H9 (cell line): ENCODE data around the gene RAB3C. TPM values are rescaled to one million over a fixed set of nuclear protein-coding genes. Genes with fewer than 3 reads are reported as not detected.

ENCODE experiments used
- DNase-seq: peaks from one replicate; pipeline ENCODE4 v3.0.0-alpha.2; 2017
- H2AFZ ChIP-seq: one replicate; pipeline ENCODE4 v1.6.1; 2013; ENCODE audit warnings: mild to moderate bottlenecking, low read length, control low read depth, moderate library complexity
- H2AK5ac ChIP-seq: 2 replicates; pipeline ENCODE4 v1.6.1; 2013; ENCODE audit warnings: low read length, control low read depth, mixed read lengths; ENCODE audit not compliant: insufficient read length
- H2BK120ac ChIP-seq: one replicate; pipeline ENCODE4 v1.6.1; 2013; ENCODE audit warnings: low read depth, mild to moderate bottlenecking, low read length, control low read depth, inconsistent platforms; ENCODE audit not compliant: poor library complexity, severe bottlenecking
- H2BK12ac ChIP-seq: 2 replicates; pipeline ENCODE4 v1.6.1; 2013; ENCODE audit warnings: low read length, control low read depth, mixed read lengths, low read depth; ENCODE audit not compliant: insufficient read length
- H2BK15ac ChIP-seq: 2 replicates; pipeline ENCODE4 v1.6.1; 2013; ENCODE audit warnings: low read depth, low read length, control low read depth
- H2BK20ac ChIP-seq: one replicate; pipeline ENCODE4 v1.6.1; 2013; ENCODE audit warnings: low read depth, mild to moderate bottlenecking, low read length, control low read depth, inconsistent platforms; ENCODE audit not compliant: poor library complexity, severe bottlenecking
- H2BK5ac ChIP-seq: 2 replicates; pipeline ENCODE4 v1.6.1; 2013; ENCODE audit warnings: low read length, control low read depth, mixed read lengths; ENCODE audit not compliant: insufficient read length
- H3K14ac ChIP-seq: 2 replicates; pipeline ENCODE4 v1.6.1; 2013; ENCODE audit warnings: low read length, control low read depth; ENCODE audit not compliant: insufficient read depth
- H3K18ac ChIP-seq: 2 replicates; pipeline ENCODE4 v1.6.1; 2013; ENCODE audit warnings: low read depth, mild to moderate bottlenecking, mixed read lengths, low read length, control low read depth; ENCODE audit not compliant: insufficient read length
- H3K23ac ChIP-seq: 2 replicates; pipeline ENCODE4 v1.6.1; 2013; ENCODE audit warnings: low read length, control low read depth, mixed read lengths, low read depth; ENCODE audit not compliant: insufficient read length
- H3K23me2 ChIP-seq: 2 replicates; pipeline ENCODE4 v1.6.1; 2013; ENCODE audit warnings: low read depth, mild to moderate bottlenecking, mixed read lengths, low read length, control low read depth; ENCODE audit not compliant: insufficient read length, poor library complexity, severe bottlenecking
- H3K27ac ChIP-seq: 2 replicates; pipeline ENCODE4 v1.5.1; 2013; ENCODE audit warnings: low read length, control low read depth, mixed read lengths, low read depth; ENCODE audit not compliant: insufficient read length
- H3K27me3 ChIP-seq: 2 replicates; pipeline ENCODE4 v1.6.1; 2013; ENCODE audit warnings: low read length, control low read depth, inconsistent platforms; ENCODE audit not compliant: insufficient read depth
- H3K4ac ChIP-seq: 2 replicates; pipeline ENCODE4 v1.6.1; 2013; ENCODE audit warnings: low read depth, mild to moderate bottlenecking, control low read depth, inconsistent platforms, low read length, moderate library complexity
- H3K4me1 ChIP-seq: 2 replicates; pipeline ENCODE4 v1.6.1; 2013; ENCODE audit warnings: low read length, control low read depth, inconsistent platforms; ENCODE audit not compliant: insufficient read depth
- H3K4me2 ChIP-seq: 2 replicates; pipeline ENCODE4 v1.6.1; 2013; ENCODE audit warnings: low read length, control low read depth, mixed read lengths; ENCODE audit not compliant: insufficient read length, insufficient read depth
- H3K56ac ChIP-seq: 2 replicates; pipeline ENCODE4 v1.6.1; 2013; ENCODE audit warnings: low read depth, mild to moderate bottlenecking, mixed read lengths, low read length, control low read depth; ENCODE audit not compliant: insufficient read length
- H3K79me1 ChIP-seq: 2 replicates; pipeline ENCODE4 v1.6.1; 2013; ENCODE audit warnings: low read depth, mild to moderate bottlenecking, moderate library complexity, low read length, control low read depth, inconsistent platforms; ENCODE audit not compliant: insufficient read depth, poor library complexity, severe bottlenecking
- H3K79me2 ChIP-seq: 2 replicates; pipeline ENCODE4 v1.6.1; 2013; ENCODE audit warnings: low read length, control low read depth, inconsistent platforms; ENCODE audit not compliant: insufficient read depth
- H3K9ac ChIP-seq: 2 replicates; pipeline ENCODE4 v1.6.1; 2013; ENCODE audit warnings: low read length, control low read depth, mixed read lengths; ENCODE audit not compliant: insufficient read length; ENCODE audit errors: extremely low read depth
- H3K9me3 ChIP-seq: one replicate; pipeline ENCODE4 v1.6.1; 2013; ENCODE audit warnings: low read depth, low read length, inconsistent platforms; ENCODE audit not compliant: control insufficient read depth
- H3T11ph ChIP-seq: one replicate; pipeline ENCODE4 v1.6.1; 2013; ENCODE audit warnings: mild to moderate bottlenecking, low read length, control low read depth, inconsistent platforms
- H4K20me1 ChIP-seq: one replicate; pipeline ENCODE4 v1.6.1; 2013; ENCODE audit not compliant: control insufficient read depth, insufficient read length, insufficient read depth
- H4K5ac ChIP-seq: 2 replicates; pipeline ENCODE4 v1.6.1; 2013; ENCODE audit warnings: low read depth, mild to moderate bottlenecking, mixed read lengths, low read length, control low read depth; ENCODE audit not compliant: insufficient read length
- H4K8ac ChIP-seq: replicated peaks from 2 replicates; pipeline ENCODE4 v1.6.1; 2013; ENCODE audit warnings: low read length, control low read depth, mixed read lengths, low read depth; ENCODE audit not compliant: insufficient read length
- H4K91ac ChIP-seq: 2 replicates; pipeline ENCODE4 v1.6.1; 2013; ENCODE audit warnings: low read depth, mild to moderate bottlenecking, moderate library complexity, mixed read lengths, low read length, control low read depth; ENCODE audit not compliant: insufficient read length
- H3K27ac Mint-ChIP-seq, 3 experiments: 2 replicates in 2 of 3; 3 replicates in 1 of 3; pipeline ENCODE4 v1.8.0; 2020 to 2021; ENCODE audit warnings: mixed read lengths in 3 of 3, mild to moderate bottlenecking in 1 of 3, moderate library complexity in 1 of 3
- H3K27me3 Mint-ChIP-seq: 2 replicates; pipeline ENCODE4 v1.8.0; 2021; ENCODE audit warnings: low read depth, mild to moderate bottlenecking, moderate library complexity, mixed read lengths
- H3K36me3 Mint-ChIP-seq, 3 experiments: 2 replicates in 2 of 3; 3 replicates in 1 of 3; pipeline ENCODE4 v1.8.0; 2020 to 2021; ENCODE audit warnings: low read depth in 3 of 3, mixed read lengths in 3 of 3; ENCODE audit not compliant: insufficient read depth in 1 of 3
- H3K4me1 Mint-ChIP-seq, 2 experiments: 2 replicates each; pipeline ENCODE4 v1.8.0; 2020; ENCODE audit warnings: mixed read lengths in 2 of 2
- H3K4me3 Mint-ChIP-seq, 2 experiments: 2 replicates in 1 of 2; 3 replicates in 1 of 2; pipeline ENCODE4 v1.8.0; 2020 to 2021; ENCODE audit warnings: mild to moderate bottlenecking in 2 of 2, mixed read lengths in 2 of 2, moderate library complexity in 1 of 2
- H3K9me3 Mint-ChIP-seq, 2 experiments: 2 replicates in 1 of 2; 3 replicates in 1 of 2; pipeline ENCODE4 v1.8.0; 2020; ENCODE audit warnings: mild to moderate bottlenecking in 2 of 2, mixed read lengths in 2 of 2, moderate library complexity in 1 of 2
- CTCF ChIP-seq: fragments of 200-600 bp; sonication (generic); conservative IDR thresholded peaks from 3 replicates; pipeline ENCODE4 v1.8.0; 2021; ENCODE audit warnings: antibody characterized with exemption, mild to moderate bottlenecking
- WGBS: extraction: QIAGEN DNeasy Blood & Tissue Kit; methylation state at CpG from one replicate; pipeline ENCODE4 v1.1.7; 2013; ENCODE audit warnings: missing lambda C conversion rate, low lambda C conversion rate, mixed read lengths; ENCODE audit not compliant: insufficient read length; ENCODE audit errors: extremely low coverage; 5-methylcytosine and 5-hydroxymethylcytosine counted together
- total RNA-seq: library from RNA; stranded (reverse); gene quantifications from 2 replicates; pipeline ENCODE4 v1.2.1, GENCODE V29; 2021

Gene RAB3C
- total RNA-seq, 1 experiment from 2014 or later: 16.3 TPM

- WGBS: no CpG with 5 or more reads among the region's 2 CpGs
- Histone ChIP-seq H3K9me3 (no peaks in the 10 kb centered on the region), H3K23me2 (no peaks in the 10 kb centered on the region), H3K4me1 (no peaks in the 10 kb centered on the region), H4K91ac (no peak overlapping the region), H4K8ac (no peak overlapping the region), H2AK5ac (no peak overlapping the region), H3K9ac (no peak overlapping the region), H3K4ac (no peak overlapping the region), H3K18ac (no peak overlapping the region), H3T11ph (no peak overlapping the region), H4K20me1 (no peaks in the 10 kb centered on the region), H2BK5ac (no peak overlapping the region), H2BK15ac (no peak overlapping the region), H3K23ac (no peak overlapping the region), H3K27me3 (no peaks in the 10 kb centered on the region), H3K79me2 (no peaks in the 10 kb centered on the region), H2BK12ac (no peak overlapping the region), H3K14ac (no peak overlapping the region), H3K4me2 (no peak overlapping the region), H4K5ac (no peak overlapping the region), H2BK20ac (no peak overlapping the region), H3K27ac (no peak overlapping the region), H3K79me1 (no peaks in the 10 kb centered on the region), H2AFZ (no peak overlapping the region), H3K56ac (no peak overlapping the region), H2BK120ac (no peak overlapping the region)
- H3K4me1 Mint-ChIP-seq: peaks cover 12 to 30% of the 10 kb centered on the region in 2 experiments
- no peak overlapping the region for H3K27ac Mint-ChIP-seq
- no peaks in the 10 kb centered on the region for H3K27me3 Mint-ChIP-seq
- no peak for TF ChIP-seq CTCF
- peaks cover 0 to 4% (median 2%) of the 10 kb centered on the region in 3 experiments; a peak in 3 of 7 replicates for H3K36me3 Mint-ChIP-seq
- H3K9me3 Mint-ChIP-seq: peaks cover 0 to 3% of the 10 kb centered on the region in 2 experiments; a peak in 1 of 5 replicates
- no peak overlapping the region for H3K4me3 Mint-ChIP-seq
- no peak for DNase-seq
Measured at GRCh38 chr5:58738336-58738735, 155.5 kb downstream of the RAB3C start.
